Glomerular endothelial cell (primary cell): ENCODE data around the gene WBP2. TPM values are rescaled to one million over a fixed set of nuclear protein-coding genes. Genes with fewer than 3 reads are reported as not detected.

Source experiments
- DNase-seq: peaks from one replicate; pipeline ENCODE4 v3.0.0-alpha.2; 2011; ENCODE audit warnings: low read depth, low spot score; ENCODE audit errors: extremely low read depth
- total RNA-seq: library from RNA; depleted of rRNA; stranded (reverse); fragments of >200 nt; gene quantifications from 2 replicates; pipeline ENCODE4 v1.2.3, GENCODE V29; 2015

WBP2 gene
- total RNA-seq, 1 donor from 2014 or later = 66.6 TPM

DNA sequence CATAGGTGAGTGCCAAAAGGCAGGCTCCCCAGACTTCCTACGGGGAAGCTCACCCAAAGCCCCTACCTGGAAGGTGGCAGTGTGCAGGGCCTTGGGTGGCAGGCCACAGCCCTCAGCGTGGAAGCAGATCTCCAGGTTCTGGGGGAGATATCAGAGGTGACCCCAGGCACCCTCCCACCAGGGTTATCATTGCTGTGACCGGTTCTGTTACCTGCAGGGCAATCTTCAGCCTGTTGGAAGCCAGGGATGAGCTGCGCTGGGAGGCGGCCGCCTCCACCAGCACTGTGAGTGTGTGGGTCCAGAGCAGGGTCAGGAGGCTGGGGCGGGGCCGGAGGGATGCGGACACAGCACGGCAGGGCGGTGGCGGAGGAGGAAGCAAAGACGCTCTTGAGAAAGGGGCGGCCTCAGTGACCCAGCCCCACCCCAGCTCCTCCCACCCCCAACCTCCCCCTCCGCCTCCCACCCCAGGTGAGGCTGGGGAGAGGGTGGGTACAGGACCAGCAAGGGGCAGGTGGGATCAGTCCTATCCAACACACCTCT is 24.0 kb downstream of the WBP2 start:
- no peak for DNase-seq

DNA sequence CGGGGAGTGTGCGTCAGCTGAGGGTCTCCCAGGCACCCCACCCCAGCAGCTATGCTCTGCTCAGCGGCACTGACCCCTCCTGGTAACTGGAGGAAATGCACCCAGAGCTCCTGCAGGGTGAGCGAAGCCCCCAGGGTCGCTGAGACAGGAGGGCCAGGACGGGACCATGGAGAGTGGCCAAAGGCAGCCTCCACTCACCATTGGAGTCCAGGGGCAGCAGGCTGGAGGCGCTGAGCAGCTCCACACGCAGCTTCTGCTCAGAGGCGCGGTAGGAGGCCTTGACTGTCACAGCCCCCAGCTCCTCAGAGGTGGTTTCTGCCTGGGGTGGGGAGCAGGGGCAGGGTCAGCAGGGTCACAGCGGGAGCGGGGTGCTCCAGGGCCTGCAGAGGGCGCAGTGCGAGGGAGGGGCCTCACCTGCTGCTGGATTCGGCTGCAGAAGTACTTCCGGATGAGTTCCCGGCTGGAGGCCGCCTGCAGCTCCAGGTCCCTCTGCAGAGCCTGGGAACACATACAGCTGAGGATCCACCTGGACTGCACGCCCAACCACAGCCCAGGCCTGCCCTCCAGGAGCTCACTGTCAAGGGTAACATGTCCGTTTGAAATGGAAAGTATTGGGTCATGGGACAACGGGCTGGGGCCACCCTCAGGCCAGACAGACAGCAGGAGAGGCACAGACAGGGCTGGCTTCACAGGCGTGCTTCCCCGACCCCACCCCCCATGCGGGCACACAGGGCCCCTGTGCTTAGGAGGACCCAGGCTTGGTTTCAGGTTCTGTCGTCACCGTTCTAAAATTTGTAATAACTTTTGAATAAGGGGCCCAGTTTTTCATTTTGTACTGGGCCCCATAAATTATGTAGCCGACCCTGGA is 24.7 kb downstream of the WBP2 start:
- no peak for DNase-seq

DNA sequence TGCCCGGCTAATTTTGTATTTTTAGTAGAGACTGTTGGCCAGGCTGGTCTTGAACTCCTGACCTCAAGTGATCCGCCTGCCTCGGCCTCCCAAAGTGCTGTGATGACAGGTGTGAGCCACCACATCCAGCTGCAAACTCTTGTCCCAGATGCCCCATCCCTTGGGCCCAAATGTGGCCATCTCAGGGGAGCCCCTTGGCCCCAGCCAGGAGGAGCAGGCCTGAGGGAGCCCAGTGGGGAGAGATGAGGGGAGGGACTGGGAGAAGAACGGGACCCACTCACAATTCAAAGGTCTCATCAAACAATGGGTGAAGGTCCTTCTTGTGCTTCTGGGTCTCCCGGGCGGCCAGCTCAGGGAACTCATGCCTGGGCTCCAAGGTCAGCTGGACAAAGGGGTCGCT is 25.4 kb downstream of the WBP2 start:
- DNase-seq = no peak

DNA sequence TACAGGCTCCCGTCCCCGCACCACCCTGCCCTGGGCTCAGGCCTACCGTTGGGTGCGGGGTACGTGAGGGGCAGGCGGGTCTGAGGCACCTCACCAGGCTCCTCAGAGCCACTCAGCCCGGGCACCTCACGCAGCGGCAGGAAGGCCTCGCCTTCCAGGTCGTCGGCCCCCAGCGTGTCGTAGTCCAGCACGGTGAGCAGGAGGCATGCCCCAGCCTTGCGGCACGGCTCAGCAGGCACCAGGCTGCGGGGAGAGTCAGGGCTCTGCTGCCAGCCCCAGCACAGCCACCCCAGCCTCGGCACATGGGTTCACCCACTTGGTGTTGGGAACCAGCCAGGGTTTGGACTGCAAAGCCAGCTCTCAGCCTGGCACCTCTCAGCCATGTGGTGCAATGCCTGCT is 26.4 kb downstream of the WBP2 start:
- DNase-seq = no peak

DNA sequence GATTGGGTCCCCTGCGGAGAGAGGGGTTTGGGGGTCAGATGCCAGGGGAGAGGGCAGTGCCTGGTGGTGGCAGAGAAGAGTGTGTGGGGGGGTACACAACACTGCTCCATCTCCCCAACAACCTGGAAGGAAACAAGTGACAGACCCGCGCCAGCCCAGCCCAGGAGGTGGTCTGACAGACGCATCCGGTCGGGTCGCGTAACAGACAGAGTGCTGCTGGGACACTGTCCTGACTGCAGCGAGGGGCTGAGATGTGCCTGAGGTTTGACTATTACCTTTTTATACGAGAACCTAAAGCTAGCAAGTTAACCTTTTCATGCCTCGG is 27.1 kb downstream of the WBP2 start:
- no peak for DNase-seq

DNA sequence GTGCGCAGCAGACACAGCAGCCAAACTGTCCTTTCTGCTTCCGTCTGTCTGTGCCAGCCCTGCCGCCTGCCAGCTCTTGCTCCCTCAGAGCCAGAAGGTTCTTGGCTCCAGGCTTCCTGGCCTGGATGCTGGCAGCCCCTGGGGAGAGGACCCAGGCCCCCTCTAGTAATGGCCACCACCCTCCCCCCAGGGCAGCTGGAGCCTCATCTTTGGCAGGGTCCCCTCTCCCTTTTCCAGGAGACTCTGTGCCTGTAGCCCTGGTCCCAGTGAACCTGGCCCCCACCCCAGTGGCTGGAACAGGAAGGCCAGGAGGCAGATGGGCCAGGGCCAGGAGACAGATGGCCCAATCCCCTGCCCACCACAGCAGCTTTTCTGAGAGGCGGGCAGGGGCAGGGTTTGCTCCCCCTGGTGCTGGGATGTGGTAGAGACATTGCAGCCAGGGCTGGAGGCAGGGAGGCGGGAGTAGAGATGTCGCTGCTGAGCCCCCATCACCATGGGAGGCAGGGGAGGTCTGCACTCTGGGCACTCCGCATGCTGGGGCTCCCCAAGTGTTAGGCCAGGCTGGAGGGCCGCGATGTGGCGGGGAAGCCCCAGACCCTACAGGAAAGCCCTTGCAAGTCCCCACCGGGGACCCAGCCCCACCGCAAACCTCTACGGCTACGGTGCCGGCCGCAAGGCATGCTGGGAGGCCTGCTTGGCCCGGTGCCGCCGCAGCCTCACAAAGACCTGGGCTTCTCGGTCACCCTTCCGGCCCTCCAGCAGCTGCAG is 27.6 kb downstream of the WBP2 start:
- DNase-seq = no peak

DNA sequence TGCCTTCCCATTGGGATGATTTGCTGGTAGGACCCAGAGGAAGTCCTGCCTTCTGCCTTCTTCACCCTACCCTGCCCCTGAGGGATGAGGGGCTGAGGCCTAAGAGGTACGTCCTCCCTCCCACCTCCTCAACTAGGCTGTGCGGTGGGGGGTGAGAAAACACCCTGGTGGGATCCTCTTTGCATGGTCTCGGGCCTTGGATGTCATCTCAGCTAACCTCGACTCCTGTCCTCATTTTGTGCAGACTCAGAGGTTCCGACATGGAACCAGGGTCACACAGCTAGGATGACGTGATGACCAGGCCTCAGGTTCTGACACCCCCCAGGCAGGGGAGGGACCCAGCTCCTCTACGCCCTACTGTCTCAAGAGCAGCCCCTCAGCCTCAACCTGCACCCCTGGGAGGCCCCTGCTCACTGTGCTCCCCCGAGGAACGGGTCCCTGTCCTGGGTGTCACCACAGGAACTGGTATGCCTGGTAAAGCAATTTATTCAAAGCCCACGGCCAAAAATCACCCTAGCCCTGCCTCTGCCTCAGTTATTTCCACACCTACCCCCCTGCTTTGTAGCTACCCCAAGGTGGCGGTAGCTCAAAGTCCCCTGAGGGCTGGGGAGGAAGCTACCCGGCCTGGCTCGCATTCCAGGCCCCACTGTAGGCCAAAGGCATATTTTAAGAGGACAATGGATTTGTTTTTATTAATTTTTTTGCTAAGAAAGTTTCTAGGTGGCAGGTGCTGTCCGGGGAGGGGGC is 28.4 kb downstream of the WBP2 start:
- DNase-seq = no peak

DNA sequence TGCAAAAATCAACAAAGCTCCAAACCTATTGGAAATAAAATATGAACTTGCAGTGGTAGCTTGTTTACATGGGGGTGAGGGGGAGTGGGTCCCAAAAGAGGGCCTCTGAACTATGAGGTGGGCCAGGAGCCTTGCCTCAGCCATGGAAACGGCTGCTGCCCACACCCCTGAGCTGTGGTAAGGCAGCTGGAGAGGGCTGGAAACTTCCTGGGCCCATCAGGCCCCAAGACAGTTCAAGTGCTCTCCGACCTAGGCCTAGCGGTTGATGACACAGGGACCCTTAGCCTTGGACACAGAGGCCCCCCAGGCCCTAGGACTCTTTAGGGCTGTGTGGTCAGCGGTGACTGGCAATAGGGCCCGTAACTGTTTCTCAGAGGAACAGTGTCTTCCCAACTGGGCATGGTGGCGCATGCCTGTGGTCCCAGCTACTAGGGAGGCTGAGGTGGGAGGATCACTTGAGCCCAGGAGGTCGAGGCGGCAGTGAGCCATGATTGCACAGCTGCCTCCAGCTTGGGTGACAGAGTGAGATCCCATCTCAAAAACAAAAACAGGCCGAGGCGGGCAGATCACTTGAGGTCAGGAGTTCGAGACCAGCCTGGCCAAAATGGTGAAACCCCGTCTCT is 29.3 kb downstream of the WBP2 start:
- DNase-seq = no peak

DNA sequence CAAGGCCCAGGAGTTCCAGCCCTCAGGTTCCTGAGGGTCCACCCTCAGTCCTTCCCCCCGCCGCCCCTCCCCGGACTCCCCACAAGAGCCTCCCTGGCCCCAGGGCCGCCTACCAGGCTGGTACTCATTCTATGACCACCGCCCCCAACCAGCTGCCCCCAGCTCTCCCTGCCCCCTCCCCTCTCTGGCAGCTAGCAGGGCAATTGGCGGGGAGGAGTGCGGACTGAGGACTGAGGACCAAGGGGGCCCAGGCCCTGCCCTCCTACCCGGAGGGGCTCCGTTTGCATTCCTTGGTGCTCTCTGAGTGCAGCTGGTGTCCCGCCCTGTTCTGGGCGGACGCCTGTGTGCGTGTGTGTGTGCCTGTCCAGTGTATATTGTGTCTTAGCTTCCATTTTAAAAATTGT is 30.0 kb downstream of the WBP2 start:
- DNase-seq = no peak

DNA sequence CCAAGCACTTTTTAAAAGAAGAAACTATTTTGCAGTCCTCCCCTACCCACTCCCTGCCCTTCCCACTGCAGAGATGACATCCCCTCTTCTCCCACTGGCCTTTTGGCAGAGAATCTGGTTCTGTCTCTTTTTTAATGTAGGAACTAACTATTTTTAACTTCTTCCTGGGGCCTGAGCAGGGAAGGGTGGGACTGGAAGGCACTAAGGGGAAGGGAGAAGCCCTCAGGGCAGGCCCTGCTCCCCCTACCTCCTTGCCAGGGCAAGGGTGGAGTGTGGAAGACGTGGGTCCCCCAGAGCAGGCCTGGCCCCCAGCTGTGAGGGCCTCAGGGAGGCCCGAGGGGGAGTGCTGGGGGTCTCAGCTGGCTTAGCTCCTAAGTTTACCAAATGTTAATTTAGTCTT is 30.5 kb downstream of the WBP2 start:
- DNase-seq = no peak

DNA sequence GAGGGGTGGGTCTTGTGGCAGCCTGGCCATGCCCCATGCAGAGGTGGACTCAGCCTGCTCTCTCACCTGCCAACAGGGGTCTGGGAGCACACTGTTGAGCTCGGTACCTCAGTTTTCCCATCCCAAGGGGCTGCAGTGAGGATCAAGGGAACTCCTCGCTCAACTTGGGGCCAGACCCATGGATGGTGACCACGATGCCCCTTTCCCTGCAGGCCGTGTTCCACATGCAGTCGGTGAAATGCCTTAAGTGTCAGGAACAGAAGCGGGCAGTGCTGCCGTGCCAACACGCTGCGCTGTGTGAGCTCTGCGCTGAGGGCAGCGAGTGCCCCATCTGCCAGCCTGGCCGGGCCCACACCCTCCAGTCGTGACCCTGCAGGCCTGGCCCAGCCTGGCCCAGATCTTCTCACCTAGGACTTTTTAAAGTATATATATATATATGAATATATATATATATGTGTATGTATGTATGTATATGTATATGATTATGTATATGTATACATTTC is 31.0 kb downstream of the WBP2 start:
- DNase-seq = no peak

DNA sequence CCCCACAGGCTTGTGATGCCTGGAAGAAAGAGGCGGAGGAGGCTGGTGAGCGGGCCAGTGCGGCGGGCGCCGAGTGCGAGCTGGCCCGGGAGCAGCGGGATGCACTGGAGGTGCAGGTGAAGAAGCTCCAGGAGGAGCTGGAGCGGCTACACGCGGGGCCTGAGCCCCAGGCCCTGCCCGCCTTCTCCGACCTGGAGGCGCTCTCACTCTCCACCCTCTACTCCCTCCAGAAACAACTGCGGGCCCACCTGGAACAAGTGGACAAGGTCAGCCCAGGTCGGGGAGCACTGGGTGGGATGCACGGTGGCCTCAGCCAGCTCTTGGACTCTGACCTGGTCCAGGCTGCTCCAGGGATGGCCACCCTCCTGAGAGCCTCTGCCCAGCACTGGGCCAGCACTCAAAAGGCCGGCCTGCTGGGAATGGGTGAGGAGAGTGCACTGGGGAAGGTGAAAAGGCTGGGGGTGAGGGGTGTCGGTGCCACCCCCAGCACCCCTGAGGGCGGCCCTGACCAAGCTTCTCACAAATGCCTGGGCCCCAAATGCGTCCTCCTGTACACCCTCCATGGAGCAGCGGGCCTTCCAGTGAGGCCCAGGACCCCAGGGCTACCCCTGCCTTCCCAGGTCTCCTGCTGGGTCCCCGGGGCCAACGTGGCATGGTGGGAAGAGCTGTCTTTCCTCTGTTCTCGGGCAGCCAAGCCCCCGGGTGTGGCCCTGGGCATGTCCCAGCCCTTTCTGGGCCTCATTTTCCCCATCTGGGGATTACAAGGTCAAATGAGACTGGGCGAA is 31.7 kb downstream of the WBP2 start:
- no peak for DNase-seq

DNA sequence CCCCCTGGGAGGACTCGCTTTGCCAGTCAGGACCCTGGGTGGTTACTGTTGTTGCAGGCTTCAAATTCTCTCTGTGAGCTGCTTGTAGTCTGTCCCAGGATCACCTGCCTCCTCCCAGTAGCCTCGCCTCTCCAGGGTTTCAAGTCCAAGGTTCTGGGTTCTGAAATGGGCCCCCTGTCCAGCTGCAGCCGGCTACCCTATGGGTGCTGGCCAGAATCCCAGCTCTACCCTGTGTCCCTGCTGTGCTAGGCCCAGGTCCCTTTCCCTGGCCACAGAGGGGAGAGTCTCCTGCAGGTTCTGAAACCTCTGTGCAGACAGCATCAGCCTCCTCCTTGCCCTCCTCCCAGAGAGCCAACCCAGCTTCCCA is 32.4 kb downstream of the WBP2 start:
- DNase-seq = no peak

DNA sequence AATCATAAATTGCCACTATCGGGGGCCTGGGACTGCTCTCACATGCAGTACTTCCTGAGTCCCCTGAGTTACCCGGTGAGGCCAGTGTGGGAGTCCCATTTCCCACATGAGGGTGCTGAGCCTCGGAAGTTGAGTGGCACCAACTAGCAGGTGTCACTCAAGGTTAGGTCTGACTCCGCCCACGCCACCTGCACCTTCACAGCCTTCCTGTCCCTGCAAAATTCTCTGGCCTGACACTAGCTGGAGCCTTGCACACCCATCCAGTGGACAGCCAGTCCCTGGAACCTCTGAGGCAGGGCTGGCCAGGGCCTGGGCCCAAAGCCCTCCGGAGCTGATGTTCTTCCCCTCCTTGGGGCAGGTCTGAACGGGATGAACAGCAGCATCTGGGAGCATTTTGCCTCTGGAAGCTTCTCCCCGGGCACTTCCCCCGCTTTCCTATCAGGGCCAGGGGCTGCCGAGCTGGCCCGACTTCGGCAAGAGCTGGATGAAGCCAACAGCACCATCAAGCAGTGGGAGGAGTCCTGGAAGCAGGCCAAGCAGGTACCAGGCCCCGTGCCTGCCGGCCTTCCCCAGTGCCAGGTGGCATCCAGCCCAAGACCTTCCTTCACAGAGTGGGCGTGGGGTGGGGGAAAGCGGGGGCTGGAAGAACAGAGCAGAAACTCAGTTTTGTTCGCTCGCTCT is 32.9 kb downstream of the WBP2 start:
- DNase-seq = no peak

DNA sequence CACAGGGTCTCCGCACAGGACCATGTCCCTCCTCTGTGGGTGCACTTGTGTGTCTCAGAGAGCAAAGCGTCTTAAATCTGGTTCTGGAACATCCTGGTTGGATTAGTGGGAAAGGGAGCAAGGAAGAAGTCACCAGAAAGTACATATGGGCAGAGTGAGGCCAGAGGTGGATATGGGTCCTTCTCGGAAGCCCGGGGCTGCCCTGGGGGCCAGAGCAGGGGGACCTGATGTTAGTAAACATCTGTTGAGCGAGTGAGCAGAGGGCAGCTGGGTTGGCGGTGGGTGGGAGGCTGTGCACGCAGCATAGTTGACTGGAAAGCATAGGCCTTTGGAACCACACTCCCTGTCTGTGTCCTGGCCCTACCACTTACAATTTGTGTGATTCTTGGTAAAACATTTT is 33.6 kb downstream of the WBP2 start:
- DNase-seq = no peak

DNA sequence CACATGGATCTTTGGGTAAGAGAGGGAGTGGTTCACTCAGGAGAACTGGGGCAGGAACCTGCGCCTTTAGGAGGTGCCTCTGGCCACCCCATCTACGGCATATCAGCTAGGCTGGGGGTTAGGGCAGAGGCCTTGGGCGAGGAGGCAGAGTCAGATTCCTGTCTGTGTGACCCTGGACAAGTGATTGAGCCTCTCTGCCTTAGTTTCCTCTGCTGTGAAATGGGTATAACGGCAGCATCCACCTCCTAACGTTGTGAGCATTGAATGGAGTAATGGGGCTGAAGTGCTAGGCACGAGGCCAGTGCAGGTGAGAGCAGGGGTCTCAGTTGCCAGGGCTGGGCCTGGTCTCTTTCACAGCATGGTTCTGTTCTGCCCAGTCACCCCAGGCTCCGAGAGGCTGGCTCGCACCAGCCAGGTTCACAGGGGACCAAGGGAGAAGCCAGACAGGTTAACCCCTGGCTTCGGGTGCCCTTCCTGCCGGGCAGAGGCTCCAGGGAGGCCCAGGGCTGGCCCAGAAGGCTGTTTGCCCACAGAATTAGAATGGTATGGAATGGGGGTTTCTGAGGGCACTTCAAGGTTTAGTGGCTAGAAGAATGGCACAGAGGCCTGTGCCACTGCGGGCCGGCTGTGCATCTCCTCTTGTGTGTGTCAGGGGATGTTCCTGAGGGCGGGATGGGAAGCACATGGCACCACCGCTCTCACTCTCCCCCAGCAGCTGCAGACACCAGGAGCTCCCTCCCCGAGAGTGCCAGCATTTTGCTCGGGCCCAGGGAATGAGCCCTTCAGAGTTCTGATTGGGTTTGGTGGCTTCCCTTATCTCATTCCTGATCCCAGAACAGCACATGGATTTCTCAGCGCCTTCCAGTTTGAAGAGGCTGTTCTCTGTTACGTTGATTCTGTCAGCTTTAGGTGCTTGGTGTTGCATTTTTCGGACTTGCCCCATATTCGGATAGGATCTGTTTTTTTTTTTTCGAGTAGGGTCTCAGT is 34.7 kb downstream of the WBP2 start:
- no peak for DNase-seq

DNA sequence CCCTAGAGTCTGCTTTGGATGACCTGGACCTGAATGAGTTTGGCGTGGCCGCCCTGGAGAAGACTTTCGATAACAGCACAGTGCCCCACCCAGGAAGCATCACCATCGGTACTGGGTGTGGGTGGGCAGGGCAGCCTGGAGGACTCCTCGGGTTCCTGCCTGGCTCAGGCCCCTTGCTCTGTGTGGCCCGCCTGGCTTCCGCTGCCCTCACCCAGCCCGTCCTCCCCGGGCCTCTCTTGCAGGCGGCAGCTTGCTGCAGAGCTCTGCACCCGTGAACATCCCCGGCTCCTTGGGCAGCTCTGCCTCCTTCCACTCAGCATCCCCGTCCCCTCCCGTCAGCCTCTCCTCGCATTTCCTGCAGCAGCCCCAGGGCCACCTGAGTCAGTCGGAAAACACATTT is 35.5 kb downstream of the WBP2 start:
- DNase-seq = no peak

DNA sequence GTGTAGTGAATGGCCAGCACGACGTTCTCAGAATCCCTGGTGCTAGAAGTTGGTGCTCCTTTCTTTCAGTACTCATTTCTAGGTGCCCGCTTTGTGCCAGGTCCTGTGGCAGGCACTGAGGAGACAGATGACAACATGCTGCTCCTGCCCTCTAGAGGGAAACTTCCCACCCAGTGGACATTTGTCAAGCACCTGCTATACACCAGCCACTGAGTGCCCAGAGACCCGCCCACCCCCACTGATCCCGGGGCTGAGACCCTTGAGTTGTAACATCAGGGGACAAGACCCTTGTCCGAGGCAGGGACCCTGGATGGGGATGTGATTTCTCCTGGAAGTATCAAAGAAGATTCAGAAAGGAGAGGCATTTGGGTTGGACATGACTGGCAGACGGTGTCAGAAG is 36.0 kb downstream of the WBP2 start:
- DNase-seq = no peak
